Ascending aorta (tissue), 2 donors: Measurements from ENCODE around the gene OGA. TPM values are rescaled to one million over a fixed set of nuclear protein-coding genes. Genes with fewer than 3 reads are reported as not detected.

Experiments used
- DNase-seq, 2 donors: peaks; one replicate each; pipeline ENCODE4 v3.0.0-alpha.2; 2019; ENCODE audit warnings: low spot score in 2 of 2
- H3K27ac ChIP-seq, 2 donors: fragments of 200-600 bp; sonication (generic); one replicate each; pipeline ENCODE4 v1.5.1; 2016 to 2017; ENCODE audit warnings: mild to moderate bottlenecking in 1 of 2
- H3K27me3 ChIP-seq: fragments of 200-600 bp; sonication (generic); one replicate; pipeline ENCODE4 v1.5.1; 2017
- H3K36me3 ChIP-seq, 2 donors: fragments of 200-600 bp; sonication (generic); one replicate each; pipeline ENCODE4 v1.5.1; 2016
- H3K4me1 ChIP-seq, 2 donors: fragments of 200-600 bp; sonication (generic); one replicate each; pipeline ENCODE4 v1.5.1; 2016 to 2017; ENCODE audit warnings: mild to moderate bottlenecking in 1 of 2
- H3K4me3 ChIP-seq, 2 donors: fragments of 200-600 bp; sonication (generic); one replicate each; pipeline ENCODE4 v1.5.1; 2016 to 2017; ENCODE audit warnings: mild to moderate bottlenecking in 1 of 2
- H3K9me3 ChIP-seq, 2 donors: fragments of 200-600 bp; sonication (generic); one replicate each; pipeline ENCODE4 v1.5.1; 2016
- CTCF ChIP-seq, 3 experiments: fragments of 200-600 bp in 2 of 3; fragments of 450-650 bp in 1 of 3; sonication (generic) in 2 of 3; IDR thresholded peaks; one replicate each; pipeline ENCODE4 v1.5.1; 2016 to 2019; ENCODE audit warnings: antibody characterized with exemption in 3 of 3, mild to moderate bottlenecking in 1 of 3, moderate library complexity in 1 of 3
- intact Hi-C: fragments of 100-400 bp; cut with DNase I; formaldehyde crosslinking; loops from one replicate; pipeline ENCODE4 v1.15.1; 2023
- total RNA-seq: library from RNA; depleted of rRNA; stranded (reverse); fragments of >200 nt; gene quantifications from one replicate; pipeline ENCODE4 v1.1.0, GENCODE V29; 2016

The OGA gene
- total RNA-seq, 1 donor from 2014 or later = 66.8 TPM

- no peak for TF ChIP-seq CTCF (IDR thresholded peaks at IDR 0.05)
- H3K4me3 ChIP-seq = no peak overlapping the region
- DNase-seq = no peak
- H3K9me3 ChIP-seq = no peaks in the 10 kb centered on the region
- intact Hi-C loops = no loop called here
- H3K36me3 ChIP-seq = no peaks in the 10 kb centered on the region
- peaks cover 2% of the 10 kb centered on the region for H3K27me3 ChIP-seq
- no peak overlapping the region for H3K27ac ChIP-seq
- no peaks in the 10 kb centered on the region for H3K4me1 ChIP-seq
These were observed 50.1 kb downstream of the OGA start for GRCh38 chr10:101767966-101768790.

GRCh38 chr10:101767600-101767945 is 50.7 kb downstream of the OGA start:
- H3K9me3 ChIP-seq = no peaks in the 10 kb centered on the region
- H3K27ac ChIP-seq = no peak overlapping the region
- TF ChIP-seq CTCF (IDR thresholded peaks at IDR 0.05) = no peak
- intact Hi-C loops = no loop called here
- H3K4me3 ChIP-seq = no peak overlapping the region
- no peaks in the 10 kb centered on the region for H3K36me3 ChIP-seq
- no peaks in the 10 kb centered on the region for H3K4me1 ChIP-seq
- H3K27me3 ChIP-seq = no peaks in the 10 kb centered on the region
- DNase-seq = no peak

- Histone ChIP-seq H3K36me3 (no peaks in the 10 kb centered on the region), H3K4me1 (no peaks in the 10 kb centered on the region), H3K4me3 (no peak overlapping the region), H3K27ac (no peak overlapping the region), H3K9me3 (no peaks in the 10 kb centered on the region), H3K27me3 (no peaks in the 10 kb centered on the region)
- intact Hi-C loops = no loop called here
- no peak for DNase-seq
- no peak for TF ChIP-seq CTCF (IDR thresholded peaks at IDR 0.05)
These were observed 51.3 kb downstream of the OGA start for GRCh38 chr10:101766753-101767599.

GRCh38 chr10:101766306-101766705 is 51.9 kb downstream of the OGA start:
- TF ChIP-seq CTCF (IDR thresholded peaks at IDR 0.05) = no peak

GRCh38 chr10:101763141-101763846 is 55.0 kb downstream of the OGA start:
- intact Hi-C loops = no loop called here
- H3K27me3 ChIP-seq = no peaks in the 10 kb centered on the region
- H3K36me3 ChIP-seq = no peaks in the 10 kb centered on the region
- no peaks in the 10 kb centered on the region for H3K9me3 ChIP-seq
- no peak for DNase-seq
- TF ChIP-seq CTCF (IDR thresholded peaks at IDR 0.05) = no peak
- no peaks in the 10 kb centered on the region for H3K4me1 ChIP-seq
- no peak overlapping the region for H3K4me3 ChIP-seq
- H3K27ac ChIP-seq = no peak overlapping the region

More at GRCh38 chr10:101766306-101766705, 51.9 kb downstream of the OGA start:
- intact Hi-C loops = no loop called here
- no peak for DNase-seq
- Histone ChIP-seq H3K4me1 (no peaks in the 10 kb centered on the region), H3K36me3 (no peaks in the 10 kb centered on the region), H3K27me3 (no peaks in the 10 kb centered on the region), H3K4me3 (no peak overlapping the region), H3K27ac (no peak overlapping the region), H3K9me3 (no peaks in the 10 kb centered on the region)
